GM18511 (cell line): ENCODE results near the gene C3orf85.

Source experiments
- ATAC-seq: cut with Tn5 transposase; IDR thresholded peaks from one replicate; pipeline ENCODE4 v1.9.1; 2021; ENCODE audit warnings: mild to moderate bottlenecking, moderate library complexity; ENCODE audit not compliant: unreplicated experiment

C3orf85 gene

DNA sequence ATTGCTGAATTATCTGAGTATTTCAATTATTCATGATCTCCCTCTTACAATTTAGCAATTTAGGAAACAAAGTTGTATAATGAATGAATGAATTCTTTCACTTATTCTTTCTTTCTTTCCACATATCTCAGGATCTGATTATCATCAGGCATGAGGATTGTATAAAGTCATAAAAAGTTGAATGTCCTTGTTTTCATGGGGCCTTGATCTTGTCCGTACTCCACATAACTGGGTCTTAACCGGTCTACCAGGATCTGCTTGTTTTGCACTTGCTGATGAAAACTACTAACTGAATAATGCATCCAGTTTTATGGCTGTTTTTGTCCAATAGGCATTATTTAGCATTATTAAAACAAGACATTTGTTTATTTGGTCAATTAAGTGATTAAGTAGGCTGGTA is 12.6 kb downstream of the C3orf85 start:
- ATAC-seq = no peak

DNA sequence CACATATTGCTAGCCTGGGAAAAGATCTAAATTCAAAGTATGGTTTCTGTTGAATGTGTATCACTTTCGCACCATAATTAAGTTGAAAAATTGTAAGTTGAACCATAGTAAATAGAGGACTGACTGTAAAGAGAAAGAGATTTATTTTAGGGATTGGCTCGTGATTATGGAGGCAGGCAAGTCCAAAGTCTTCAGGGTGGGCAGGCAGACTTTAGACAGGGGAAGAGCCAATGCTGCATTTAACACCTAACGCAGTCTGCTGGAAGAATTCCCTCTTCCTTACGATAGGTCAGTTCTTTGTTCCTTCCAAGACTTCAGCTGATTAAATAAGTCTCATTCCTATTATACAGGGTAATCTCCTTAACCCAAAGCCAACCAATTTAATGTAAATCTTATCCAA is 15.8 kb downstream of the C3orf85 start:
- no peak for ATAC-seq

DNA sequence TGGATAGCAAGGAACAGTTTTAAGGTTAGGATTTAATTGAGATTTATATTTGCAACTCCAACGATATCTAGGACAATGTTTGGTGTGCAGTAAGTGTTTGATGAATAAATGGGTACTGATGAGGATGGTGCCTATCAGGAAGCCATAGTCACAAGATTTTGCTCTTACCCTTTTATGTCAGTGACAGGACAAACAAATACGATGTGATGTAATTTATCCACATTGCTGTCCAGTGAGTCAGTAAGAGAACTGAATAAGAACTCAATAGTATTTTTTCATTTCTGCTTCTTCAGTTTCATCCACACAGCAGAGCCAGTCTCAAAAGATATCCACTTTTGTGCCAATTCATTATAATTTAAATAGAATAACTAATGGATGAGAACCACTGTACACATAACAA is 18.5 kb downstream of the C3orf85 start:
- ATAC-seq = no peak

DNA sequence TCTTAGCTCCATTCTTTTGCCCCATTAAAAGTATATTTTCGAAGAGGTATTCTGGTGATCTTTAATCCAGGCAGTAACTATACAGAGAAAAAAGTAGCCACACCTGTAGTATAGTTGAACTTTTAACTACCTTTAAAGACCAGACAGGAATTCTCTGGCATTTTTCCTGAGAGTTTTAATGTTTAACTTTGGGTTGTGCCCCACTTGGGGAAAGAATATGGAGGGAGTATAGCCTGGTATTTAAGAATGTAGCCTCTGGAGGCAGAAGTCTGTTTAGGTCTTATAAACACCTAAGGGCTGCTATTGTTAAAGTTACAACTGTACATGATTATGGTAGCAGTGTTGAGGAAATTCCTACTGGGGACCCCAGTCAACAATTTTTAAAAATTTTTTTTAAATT is 19.3 kb downstream of the C3orf85 start:
- no peak for ATAC-seq

DNA sequence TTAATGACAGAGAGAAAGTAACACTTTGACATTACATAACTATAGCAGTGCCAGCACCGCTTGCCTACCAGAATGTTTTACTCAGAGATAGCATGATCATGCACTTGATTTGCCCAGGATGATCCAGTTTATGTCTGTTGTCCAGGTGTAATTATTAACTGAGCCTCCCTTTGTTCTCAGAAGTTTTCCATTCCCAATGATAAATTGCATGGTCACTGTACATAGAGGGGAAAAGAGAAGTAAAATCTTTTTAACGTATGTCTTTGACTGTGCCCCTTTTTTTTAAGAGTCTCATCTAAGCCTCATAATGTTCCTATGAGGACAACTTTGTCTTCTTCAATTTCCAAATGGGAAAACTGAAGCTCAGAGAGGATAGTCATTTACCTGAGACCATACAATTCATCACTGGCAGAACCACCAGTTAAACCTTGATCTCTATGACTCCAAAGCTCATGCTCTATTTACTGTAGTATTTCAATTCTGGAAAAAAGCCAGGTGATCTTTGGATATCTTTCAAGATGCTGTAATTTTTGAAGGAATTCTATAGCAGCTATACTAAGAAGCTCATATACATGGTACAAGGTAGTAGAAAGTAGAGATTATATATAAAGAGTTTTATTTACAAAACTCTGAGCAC is 25.1 kb downstream of the C3orf85 start:
- no peak for ATAC-seq

DNA sequence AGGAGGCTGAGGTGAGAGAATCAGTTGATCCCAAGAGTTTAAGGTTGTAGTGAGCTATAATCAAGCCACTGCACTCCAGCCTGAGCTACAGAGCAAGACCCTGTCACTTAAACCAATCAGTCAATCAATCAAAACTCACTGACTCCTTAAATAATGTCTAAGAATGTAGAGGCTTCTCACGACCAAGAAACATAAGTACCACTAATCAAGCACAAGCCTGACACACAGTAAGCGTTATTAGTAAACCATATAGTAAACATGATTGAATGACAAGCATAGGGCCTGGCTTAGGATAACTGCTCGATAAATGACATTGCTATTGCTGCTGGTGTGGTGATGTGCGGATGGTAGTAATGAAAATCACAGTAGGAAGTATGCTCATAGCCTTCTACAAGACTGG is 29.4 kb downstream of the C3orf85 start:
- no peak for ATAC-seq

DNA sequence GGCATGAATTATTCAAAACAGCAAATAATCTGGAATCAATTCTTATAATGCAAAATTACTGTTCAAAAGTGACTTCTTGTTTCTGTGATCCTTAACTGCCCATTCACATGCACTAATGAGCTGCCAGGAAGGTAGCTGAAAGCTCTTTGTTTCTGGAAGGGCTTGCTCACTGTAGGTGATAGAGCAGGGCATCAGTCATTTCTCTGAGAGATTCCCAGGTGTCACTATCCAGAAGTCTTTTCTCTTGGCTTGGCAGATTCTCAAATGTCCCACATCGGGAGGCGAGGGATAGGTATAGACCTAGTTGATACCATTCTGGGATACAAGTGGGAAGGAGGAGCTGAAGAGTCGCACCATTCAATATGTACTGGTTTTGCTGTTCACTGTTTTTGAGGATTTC is 35.0 kb downstream of the C3orf85 start:
- ATAC-seq = no peak

DNA sequence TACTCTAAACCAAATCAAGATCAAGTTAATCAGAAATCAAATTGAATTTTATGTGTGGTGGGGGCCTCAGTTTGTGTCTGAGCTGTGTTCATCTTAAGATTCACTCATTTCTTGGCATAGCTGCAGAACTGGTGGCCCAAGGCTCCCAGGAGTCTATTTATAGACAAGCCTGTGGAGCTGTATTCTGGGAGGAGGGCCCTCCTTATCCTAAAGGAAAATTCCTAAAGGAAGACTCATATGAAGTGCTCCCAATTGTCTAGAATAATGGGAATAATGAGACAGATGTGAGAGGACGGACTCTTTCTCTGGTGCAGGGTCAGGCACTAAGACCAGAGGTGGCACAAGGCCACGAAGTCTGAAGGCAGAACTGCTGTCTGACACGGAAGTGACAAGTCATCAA is 38.9 kb downstream of the C3orf85 start:
- ATAC-seq = no peak

DNA sequence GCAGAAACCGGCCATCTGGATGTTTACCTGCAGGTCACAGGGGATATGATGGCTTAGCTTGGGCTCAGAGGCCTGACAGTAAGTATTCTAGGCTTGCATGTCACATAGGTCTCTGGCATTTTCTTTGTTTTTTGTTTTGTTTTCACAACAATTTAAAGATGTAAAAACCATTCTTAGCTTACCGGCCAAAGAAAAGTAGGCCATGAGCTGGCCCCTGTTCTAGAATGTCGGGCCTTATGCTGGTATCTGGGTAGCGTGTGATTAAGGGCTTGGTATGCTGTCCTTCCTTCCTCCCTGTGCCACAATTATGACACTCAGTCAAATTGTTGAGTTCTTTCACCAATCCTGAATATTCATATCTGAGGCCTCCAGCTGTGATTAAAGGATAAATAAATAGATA is 40.2 kb downstream of the C3orf85 start:
- no peak for ATAC-seq

DNA sequence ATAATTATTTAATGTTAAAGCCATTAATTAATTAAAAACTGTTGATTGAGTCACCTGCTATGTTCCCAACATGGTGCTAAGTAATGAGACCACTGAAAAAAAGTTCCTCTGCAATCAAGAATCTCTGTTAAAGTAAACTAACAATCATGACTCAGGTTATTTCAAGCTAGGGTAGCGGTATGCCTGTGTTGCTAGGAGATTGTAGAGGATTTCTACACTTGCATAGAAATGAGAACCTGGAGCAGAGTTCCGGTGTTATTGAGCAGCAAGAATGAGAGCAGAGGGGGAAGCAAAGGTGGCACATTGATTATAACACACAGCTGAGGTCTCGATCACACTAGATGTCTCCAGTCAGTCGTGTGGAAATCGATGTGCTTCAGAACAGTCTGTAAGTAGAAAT is 41.4 kb downstream of the C3orf85 start:
- no peak for ATAC-seq

DNA sequence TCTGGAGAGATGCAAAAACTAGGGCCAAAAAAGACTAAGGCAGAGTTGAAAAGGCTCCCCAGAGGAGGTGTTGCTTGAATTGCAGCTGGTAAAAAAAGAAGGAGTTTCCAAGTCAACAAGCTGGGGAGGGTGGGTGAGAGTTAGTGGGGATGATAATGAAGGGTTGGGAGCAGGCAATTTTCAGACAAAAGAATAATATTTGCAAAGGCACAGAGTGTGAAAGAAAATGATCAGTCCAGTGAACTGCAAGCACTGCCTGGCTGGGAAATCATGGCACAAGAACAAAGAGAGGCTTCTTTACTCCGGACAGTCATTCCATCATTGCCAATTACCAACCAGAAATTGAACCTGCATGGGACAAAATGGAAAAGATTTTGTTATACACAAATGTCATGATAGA is 42.2 kb downstream of the C3orf85 start:
- ATAC-seq = no peak

DNA sequence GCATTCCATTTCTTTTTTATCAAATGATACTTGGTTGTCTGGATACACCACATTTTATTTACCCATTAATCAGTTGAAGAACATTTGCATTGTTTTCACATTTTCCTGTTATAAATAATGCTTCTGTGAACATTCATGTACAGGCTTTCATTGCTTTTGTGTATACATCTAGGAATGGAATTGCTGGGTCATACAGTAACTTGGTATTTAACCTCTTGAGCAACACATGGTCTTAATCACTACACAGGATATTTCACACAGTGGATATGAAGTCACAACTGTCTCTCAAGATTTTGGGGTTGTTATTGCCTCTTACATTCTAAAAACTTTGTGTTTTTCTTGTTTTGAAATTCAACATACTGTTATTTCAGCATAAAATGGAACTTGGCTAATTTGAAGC is 48.2 kb downstream of the C3orf85 start:
- ATAC-seq = no peak

DNA sequence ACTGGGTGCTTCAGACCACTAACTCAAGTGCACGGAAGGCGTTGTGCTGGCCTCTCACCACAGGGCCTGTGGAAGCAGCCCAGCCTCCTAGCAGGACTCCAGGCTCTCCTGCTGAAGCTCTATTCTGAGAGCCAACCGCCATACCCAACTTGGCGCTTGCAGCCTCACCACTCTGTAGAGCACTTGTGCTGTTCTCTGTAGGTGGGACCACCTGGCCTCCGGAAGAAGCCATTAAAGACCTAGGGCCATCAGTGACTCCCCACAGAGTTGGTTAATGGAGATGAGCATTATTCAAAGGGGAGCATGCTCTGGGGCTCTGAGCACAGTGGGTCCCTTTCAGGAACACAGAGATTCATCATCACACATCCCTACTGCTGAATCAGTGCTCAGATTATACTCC is 50.9 kb downstream of the C3orf85 start:
- no peak for ATAC-seq

DNA sequence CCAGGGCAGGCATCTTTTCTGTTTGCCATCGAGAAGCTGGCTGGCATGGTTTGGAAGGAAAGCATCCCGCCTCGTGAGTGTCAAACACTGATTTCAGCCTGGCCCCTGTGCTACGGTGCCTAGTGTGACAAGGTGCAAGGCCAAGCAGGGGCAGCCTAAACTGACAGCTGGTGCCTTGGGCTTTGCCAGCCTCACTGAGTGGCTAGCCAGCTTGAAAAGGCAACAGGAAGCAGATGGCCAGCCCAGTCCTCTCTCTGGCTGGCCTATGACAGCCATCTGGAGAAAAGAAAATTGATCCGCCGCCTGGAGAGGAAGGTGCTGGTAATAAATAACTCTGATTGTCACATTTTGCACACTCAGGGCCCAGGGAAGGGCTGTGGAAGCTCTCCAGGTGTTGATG is 52.2 kb downstream of the C3orf85 start:
- ATAC-seq = no peak

DNA sequence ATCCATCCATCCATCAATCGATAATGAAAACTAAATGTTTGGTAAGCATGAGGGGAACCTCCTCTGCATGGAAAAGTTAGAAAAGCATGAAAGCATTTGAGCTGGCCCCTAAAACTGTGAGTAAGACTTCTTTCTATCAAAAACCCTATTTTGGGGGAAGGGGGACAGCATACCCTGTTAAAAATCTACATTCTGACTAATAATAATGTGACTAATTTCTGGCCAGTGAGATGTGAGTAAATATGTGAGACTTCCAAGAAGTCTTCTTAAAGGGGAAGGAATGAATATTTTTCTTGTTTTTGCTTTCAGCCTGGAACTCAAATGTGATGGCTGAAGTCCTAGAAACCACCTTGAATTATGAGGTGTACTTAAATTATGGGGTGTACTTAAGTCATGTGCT is 54.9 kb downstream of the C3orf85 start:
- ATAC-seq = no peak

DNA sequence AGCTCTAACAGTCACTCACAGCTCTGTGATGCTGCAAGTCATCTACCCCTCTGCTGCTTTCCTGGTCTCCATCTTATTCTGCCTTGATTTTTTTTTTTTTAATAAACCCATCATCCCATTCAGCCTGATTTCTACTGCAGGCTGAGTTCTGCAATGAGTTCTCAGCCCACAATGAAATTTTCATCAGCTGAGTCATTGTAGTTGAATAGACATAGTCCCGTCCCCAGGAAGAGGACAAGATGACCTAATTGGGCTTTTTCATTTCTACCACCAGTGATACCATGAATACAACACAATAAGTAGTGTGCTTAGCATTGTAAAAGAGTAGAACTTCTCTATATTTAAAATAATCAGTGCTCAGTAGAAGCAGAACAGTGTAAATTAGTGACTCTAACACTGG is 59.3 kb downstream of the C3orf85 start:
- ATAC-seq = no peak
